Measurements from ENCODE around the gene KCTD19. TPM values are rescaled to one million over a fixed set of nuclear protein-coding genes. Genes with fewer than 3 reads are reported as not detected.
A peak's percentile ranks its signal among the peaks of the same experiment; 100 is the strongest.

The KCTD19 gene
- total RNA-seq, 1 donor, result under 0.01 TPM

DNA sequence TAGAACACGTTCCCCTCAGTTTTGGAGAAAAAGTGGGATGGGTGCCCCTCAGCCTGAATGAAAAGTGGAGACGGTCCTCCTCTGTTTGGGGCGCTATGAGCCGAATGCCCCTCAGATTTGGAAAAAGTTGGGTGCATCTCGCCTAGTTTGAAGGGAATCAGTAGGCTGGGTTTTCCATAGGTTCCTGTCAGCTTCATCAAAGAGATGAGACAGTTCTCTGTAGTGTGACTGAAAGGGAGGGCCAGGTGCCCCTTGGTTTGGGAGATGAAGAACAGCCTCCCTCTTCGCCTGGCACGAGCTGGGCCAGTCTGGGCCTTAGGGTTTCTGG, 78.5 kb downstream of the KCTD19 start:
- Histone ChIP-seq H3K9me3 (ENCODE audit: low read depth, low read length) (no peaks in the 10 kb centered on the region), H3K4me3 (ENCODE audit: low read length) (peak overlapping the region; percentile 68), H3K27me3 (ENCODE audit: insufficient read depth, low read length) (peaks cover 21% of the 10 kb centered on the region), H3K4me1 (ENCODE audit: insufficient read depth, low read length) (peaks cover 60% of the 10 kb centered on the region)

DNA sequence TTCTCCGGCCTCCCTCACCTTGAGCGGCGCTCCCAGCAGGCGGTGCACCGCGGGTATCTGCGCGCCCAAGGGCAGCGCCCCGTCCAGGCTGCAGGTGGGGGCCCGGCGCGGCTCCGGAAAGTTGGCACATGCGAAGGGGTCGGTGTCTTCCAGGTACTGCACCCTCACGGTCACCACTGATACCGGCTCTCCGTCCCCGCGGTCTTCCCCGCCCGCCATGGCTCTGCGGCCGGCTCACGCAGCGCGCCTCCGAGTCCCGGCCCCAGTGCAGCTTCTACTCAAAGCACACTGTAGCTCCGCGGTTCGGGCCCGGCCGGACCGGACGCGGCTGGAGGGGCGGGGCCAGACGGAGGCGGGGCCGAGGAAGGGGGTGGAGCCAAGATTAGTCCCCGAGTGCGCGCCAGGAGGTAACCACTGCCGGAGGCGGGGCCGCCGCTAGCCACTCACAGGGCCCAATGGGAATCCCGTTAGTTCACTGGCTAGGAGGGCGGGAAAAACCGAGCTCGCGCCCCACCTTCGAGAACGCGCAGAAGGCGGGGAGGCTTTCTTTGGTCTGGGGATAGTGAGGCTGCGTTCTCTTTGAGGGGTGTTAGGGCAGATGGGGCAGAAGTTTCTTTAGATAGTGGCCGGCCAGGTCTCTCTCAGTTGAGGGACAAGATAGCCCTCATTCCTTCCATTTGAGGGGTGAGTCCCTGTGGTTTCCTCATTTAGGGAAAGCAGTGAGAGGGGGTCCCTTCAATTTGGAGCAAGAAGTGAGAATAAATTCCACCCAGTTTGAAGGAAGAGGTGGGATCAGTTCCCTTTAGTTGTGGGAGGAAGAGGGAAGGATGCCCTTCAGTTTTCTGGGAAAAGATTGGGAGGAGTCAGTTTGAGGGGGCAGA, 79.1 kb downstream of the KCTD19 start, which contains the start of gene FHOD1:
FHOD1 (minus strand) TSS at position 290 of the 881 bp plus-strand sequence; CDS start at position 219, 71 bp downstream.
- H3K4me1 ChIP-seq (ENCODE audit: insufficient read depth, low read length), result peaks cover 65% of the 10 kb centered on the region
- peak within 1 kb of the TSS; percentile 68 for H3K4me3 ChIP-seq (ENCODE audit: low read length)
- H3K27me3 ChIP-seq (ENCODE audit: insufficient read depth, low read length), result peaks cover 21% of the 10 kb centered on the region
- no peaks in the 10 kb centered on the region for H3K9me3 ChIP-seq (ENCODE audit: low read depth, low read length)

- Histone ChIP-seq H3K4me3 (ENCODE audit: low read length) (peak overlapping the region; percentile 68), H3K27me3 (ENCODE audit: insufficient read depth, low read length) (peaks cover 21% of the 10 kb centered on the region), H3K4me1 (ENCODE audit: insufficient read depth, low read length) (peaks cover 71% of the 10 kb centered on the region), H3K9me3 (ENCODE audit: low read depth, low read length) (no peaks in the 10 kb centered on the region)
Measured at GRCh38 chr16:67246756-67247191, 79.8 kb downstream of the KCTD19 start.

DNA sequence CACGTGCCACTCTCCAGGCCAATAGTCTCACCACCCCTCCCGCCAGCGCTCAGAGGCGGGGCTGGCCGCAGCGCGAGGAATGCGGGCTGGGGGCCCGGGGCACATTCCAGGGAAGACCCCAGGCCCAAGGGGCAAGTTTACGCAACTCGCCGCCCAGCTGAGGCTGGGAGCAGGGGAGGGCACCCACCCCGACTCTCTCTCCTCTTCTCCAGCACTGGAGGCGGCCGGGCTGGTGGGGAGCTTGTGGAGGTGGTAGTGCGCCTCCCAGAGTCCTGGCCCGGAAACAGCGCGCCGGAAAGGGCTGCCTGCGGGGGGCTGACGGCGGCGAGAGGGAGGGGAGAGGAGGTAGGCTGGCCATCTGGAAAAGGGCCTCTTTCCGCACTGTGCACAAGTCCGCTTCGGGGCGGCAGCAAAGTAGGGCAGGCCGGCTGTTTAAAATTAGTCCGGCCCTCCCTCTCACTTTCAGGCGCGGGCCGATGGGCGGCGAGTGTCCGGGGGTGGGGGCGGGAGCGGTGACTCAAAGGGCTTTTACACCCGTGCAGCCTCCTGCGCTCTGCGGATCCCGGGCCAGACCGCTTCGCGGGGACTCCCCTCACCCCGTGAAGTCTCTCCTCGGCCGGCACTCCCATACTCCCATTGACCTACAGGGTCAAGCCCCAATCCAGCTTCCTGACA, 80.3 kb downstream of the KCTD19 start:
- Histone ChIP-seq H3K9me3 (ENCODE audit: low read depth, low read length) (no peaks in the 10 kb centered on the region), H3K4me3 (ENCODE audit: low read length) (peak overlapping the region; percentile 68), H3K4me1 (ENCODE audit: insufficient read depth, low read length) (peaks cover 76% of the 10 kb centered on the region), H3K27me3 (ENCODE audit: insufficient read depth, low read length) (peaks cover 21% of the 10 kb centered on the region)

DNA sequence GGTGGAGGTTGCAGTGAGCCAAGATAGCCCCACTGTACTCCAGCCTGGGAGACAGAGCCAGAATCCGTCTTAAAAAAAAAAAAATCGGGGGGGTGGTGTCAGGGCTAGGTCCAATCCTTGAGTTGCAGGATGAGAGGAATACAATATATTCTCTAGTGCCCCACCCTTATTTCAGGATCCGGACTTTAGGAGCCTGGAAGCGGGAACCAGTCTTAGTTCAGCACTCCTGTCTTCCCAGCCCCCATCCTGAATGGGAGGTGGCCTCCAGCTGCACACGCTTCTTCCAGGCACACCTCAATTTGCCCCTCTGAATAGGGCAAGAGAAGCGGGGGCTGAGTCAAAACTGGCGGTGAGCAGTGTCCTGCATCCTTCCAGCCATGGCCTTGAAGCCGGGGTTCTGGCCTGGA, 80.9 kb downstream of the KCTD19 start:
- Histone ChIP-seq H3K9me3 (ENCODE audit: low read depth, low read length) (no peaks in the 10 kb centered on the region), H3K4me3 (ENCODE audit: low read length) (peak overlapping the region; percentile 68), H3K4me1 (ENCODE audit: insufficient read depth, low read length) (peaks cover 77% of the 10 kb centered on the region), H3K27me3 (ENCODE audit: insufficient read depth, low read length) (peaks cover 21% of the 10 kb centered on the region)

DNA sequence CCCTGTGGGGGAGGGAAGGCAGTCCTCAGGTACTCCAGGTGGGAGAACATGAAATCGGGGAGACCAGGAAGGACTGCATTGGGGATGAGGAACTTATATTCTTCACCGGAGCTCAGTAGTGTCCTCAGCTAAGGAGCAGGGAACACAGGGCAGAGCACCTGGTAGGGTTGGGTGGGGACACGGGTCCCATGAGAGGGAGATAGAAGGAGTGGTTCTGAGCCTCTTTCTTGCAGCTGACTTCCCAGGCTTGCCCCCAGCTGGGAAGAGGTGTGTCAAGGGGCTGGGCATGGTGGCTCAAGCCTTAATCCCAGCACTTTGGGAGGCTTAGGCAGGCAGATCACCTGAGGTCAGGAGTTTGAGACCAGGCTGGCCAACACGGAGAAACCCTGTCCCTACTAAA, 81.4 kb downstream of the KCTD19 start:
- H3K4me1 ChIP-seq (ENCODE audit: insufficient read depth, low read length), result peaks cover 77% of the 10 kb centered on the region
- H3K9me3 ChIP-seq (ENCODE audit: low read depth, low read length), result no peaks in the 10 kb centered on the region
- H3K27me3 ChIP-seq (ENCODE audit: insufficient read depth, low read length), result peaks cover 16% of the 10 kb centered on the region
- peak overlapping the region; percentile 6 for H3K4me3 ChIP-seq (ENCODE audit: low read length)

- Histone ChIP-seq H3K4me1 (ENCODE audit: insufficient read depth, low read length) (peaks cover 76% of the 10 kb centered on the region), H3K4me3 (ENCODE audit: low read length) (peak overlapping the region; percentile 6), H3K9me3 (ENCODE audit: low read depth, low read length) (no peaks in the 10 kb centered on the region), H3K27me3 (ENCODE audit: insufficient read depth, low read length) (peaks cover 10% of the 10 kb centered on the region)
Measured at GRCh38 chr16:67244387-67245185, 82.0 kb downstream of the KCTD19 start.

DNA sequence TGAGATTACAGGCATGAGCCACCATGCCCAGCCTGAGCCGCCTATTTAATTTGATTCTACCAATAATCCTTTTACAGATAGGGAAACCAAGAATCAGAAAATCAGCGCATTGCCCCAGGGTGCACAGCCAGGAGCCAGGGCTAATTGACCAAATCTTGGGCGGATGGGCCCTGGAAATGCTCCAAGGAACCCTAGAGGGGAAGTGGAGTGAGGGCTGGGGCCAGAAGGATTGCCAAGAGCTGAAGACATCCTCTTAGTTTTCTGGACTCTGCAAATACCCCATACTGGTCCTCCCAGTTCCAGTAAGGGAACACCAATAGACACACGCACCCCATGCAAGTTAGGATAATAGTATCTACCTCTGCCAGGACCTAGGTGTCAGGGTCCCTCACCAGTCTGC, 83.1 kb downstream of the KCTD19 start:
- no peaks in the 10 kb centered on the region for H3K9me3 ChIP-seq (ENCODE audit: low read depth, low read length)
- H3K4me1 ChIP-seq (ENCODE audit: insufficient read depth, low read length), result peaks cover 66% of the 10 kb centered on the region
- H3K4me3 ChIP-seq (ENCODE audit: low read length), result no peak overlapping the region
- peaks cover 3% of the 10 kb centered on the region for H3K27me3 ChIP-seq (ENCODE audit: insufficient read depth, low read length)

- H3K9me3 ChIP-seq (ENCODE audit: low read depth, low read length), result no peaks in the 10 kb centered on the region
- H3K4me3 ChIP-seq (ENCODE audit: low read length), result no peak overlapping the region
- H3K4me1 ChIP-seq (ENCODE audit: insufficient read depth, low read length), result peaks cover 55% of the 10 kb centered on the region
- H3K27me3 ChIP-seq (ENCODE audit: insufficient read depth, low read length), result no peaks in the 10 kb centered on the region
Measured at GRCh38 chr16:67242138-67242730, 84.3 kb downstream of the KCTD19 start.

DNA sequence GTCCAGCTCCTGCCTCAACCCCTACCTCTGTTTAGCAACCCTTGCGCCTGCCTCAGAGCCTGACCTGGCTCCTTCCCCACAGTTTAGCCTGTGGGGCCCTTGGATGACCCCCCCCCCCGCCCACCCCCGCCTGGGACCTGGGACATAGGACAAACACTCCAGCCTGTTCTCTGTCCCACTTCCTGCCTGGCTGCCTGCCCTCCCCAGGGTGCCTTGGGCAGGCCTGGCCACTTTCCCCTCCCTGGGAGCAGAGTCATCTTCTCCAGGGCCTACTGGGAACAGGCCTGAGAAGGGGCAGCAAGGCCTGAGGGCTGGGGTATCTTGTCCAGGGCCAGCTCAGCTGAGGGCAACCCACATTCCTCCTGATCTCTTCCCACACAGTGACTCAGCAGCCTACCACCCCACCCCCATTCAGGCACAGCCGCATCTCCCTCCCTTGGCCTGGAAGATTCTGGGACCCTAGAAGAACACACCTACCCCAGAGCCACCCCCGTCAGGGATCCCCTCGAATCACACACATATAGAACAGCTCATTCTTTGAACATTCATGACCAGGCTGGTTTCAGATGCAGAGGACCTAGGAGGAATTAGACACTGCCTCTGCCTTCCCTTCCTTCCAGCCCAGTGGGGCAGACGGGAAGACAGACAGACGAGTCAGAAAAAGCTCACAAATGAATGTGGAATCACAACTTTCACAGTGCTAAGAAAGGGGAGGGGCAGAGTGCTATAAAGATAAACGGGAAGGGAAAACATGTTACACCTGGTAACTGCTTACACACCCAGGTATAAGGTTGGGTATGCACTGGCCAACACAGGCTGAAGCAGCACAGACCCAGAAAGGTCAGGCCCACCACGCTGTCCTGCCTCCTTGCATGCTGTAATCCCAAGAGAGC, 85.3 kb downstream of the KCTD19 start:
- Histone ChIP-seq H3K27me3 (ENCODE audit: insufficient read depth, low read length) (no peaks in the 10 kb centered on the region), H3K9me3 (ENCODE audit: low read depth, low read length) (no peaks in the 10 kb centered on the region), H3K4me1 (ENCODE audit: insufficient read depth, low read length) (peaks cover 49% of the 10 kb centered on the region), H3K4me3 (ENCODE audit: low read length) (no peak overlapping the region)

GRCh38 chr16:67240506-67240905, 86.0 kb downstream of the KCTD19 start:
- no peaks in the 10 kb centered on the region for H3K9me3 ChIP-seq (ENCODE audit: low read depth, low read length)
- H3K4me3 ChIP-seq (ENCODE audit: low read length), result no peak overlapping the region
- H3K27me3 ChIP-seq (ENCODE audit: insufficient read depth, low read length), result no peaks in the 10 kb centered on the region
- peaks cover 41% of the 10 kb centered on the region for H3K4me1 ChIP-seq (ENCODE audit: insufficient read depth, low read length)

All from mononuclear cell (primary cell).